Lower leg skin (tissue), 3 donors: ENCODE results near the gene NSMCE1.

Experiments
- CTCF ChIP-seq, 3 donors: fragments of 450-650 bp; IDR thresholded peaks; one replicate each; pipeline ENCODE4 v1.5.1; 2016; ENCODE audit warnings: antibody characterized with exemption in 3 of 3, mild to moderate bottlenecking in 3 of 3, moderate library complexity in 2 of 3
- POLR2A ChIP-seq, 2 donors: fragments of 450-650 bp; IDR thresholded peaks; one replicate each; pipeline ENCODE4 v1.6.1; 2016 to 2017; ENCODE audit warnings: antibody characterized with exemption in 2 of 2, mild to moderate bottlenecking in 1 of 2, moderate library complexity in 1 of 2

GRCh38 chr16:27202923-27203506 lies 65.6 kb downstream of the NSMCE1 start:
- TF ChIP-seq CTCF (IDR thresholded peaks at IDR 0.05) (no peak), POLR2A (IDR thresholded peaks at IDR 0.05) (no peak)
